Activated CD4-positive, alpha-beta T cell treated with anti-CD3 and anti-CD28 coated beads, Interleukin-2, amount 50 U/mL, for 1 hour (primary cell): ENCODE results near the gene RAPGEF1.
"Not testable (repeated sequence)": the region's sequence is repeated elsewhere in the genome, so short reads cannot be mapped to it uniquely, and the experiment has no call there.

Source experiments
- DNase-seq: peaks from one replicate; pipeline ENCODE4 v3.0.0-alpha.2; 2020

The RAPGEF1 gene

DNA sequence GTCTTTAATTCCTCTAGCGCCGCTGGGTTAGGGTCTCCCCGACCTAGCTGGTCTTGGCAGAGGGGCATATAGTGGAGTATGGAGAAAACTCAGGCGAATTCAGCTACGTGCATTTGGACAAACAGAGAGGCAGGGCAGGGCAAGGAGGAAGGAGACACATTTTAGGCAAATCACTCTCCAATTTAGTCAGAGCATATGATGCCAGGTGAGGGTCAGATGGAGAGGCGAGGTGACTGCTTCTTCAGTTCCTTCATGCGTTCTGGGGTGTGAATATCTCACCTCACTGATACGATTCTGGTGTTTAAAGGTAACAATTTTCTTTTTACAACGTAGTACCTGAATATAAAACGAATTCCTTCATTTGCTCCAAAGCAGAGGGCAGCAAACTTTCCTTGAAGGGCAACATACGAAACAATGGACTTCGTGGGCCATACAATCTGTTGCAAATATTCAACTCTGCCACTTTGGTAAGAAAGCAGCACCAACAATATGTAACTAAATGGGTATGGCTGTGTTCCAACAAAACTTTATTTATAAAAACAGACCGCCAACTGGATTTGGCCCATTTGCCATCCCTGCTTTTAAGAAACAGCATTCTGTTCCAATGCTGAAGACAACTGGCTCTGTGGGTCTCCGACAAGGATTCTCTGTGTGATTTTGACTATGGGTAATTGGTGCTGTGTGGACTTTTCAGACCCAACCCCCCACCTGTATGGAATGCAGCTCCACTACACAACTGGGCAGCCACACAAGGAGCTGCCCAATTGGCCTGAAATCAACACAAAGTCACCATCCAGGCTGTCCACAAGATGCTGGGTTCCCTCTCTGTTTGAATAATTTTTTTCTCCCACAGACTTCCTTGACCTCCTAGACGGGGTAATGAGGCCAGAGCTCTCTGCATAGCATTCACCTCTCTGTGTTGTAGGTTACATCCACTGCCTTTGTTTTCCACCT lies 53.8 kb downstream of the RAPGEF1 start:
- DNase-seq, result no peak

DNA sequence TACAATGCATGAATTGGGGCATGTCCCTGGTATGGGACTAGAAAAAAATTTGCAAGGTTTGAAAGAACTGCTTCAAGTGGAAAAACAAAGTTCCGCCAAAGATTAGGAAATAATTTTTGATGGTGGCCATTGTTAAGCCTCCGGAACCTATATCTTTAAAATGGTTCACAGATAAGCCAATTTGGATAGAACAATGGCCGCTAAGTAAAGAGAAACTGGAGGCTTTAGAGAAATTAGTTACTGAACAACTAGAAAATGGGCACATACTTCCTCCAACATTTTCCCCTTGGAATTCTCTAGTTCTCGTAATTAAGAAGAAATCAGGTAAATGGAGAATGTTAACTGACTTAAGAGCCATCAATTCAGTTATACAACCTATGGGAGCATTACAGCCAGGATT lies 56.8 kb downstream of the RAPGEF1 start:
- not testable (repeated sequence) for DNase-seq

DNA sequence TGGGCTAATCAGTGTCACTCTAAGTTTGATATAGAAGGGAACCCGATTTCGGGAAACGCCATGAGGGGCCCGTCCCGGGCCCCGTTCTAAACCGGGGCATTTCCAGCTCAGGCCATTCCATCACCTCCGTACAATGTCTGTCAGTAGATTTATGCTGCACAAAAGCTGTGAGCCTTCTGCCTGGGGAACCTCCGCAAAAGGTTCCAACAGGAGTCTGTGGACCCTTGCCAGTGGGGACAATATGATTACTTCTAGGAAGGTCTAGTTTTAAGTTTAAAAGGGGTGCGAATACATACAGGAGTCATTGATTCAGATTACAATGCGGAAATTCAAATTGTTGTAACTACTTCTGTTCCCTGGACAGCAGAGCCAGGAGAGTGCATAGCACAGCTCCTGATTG lies 57.6 kb downstream of the RAPGEF1 start:
- no peak for DNase-seq

DNA sequence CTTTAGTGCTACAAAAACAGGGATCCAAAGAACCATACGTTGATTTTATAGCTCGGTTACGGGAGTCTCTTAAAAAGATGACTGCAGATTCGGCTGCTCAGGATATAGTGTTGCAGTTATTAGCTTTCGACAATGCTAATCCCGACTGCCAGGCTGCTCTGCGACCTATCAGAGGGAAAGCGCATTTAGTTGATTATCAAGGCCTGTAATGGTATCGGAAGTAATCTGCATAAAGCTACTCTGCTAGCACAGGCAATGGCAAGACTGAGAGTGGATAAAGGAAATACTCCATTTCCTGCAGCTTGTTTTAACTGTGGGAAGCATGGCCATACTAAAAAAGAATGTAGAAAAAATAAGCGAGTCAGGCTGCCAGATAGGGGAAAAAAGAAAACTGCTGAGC lies 58.0 kb downstream of the RAPGEF1 start:
- not testable (repeated sequence) for DNase-seq

DNA sequence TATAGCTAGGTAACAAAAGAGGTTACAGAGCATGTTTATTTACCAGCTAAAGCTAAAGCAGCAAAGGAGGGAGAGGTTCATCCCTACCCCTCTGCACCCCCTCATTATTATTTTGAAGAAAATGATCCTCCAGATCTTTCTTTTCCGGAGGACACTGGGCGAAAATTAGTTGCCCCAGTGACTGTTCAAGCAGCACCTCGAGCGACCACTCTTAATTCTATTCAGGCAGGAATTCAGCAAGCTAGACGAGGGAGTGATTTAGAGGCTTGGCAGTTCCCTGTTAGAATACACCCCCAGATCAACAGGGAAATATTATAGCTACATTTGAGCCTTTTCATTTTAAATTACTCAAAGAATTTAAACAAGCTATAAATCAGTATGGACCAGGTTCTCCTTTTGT lies 58.8 kb downstream of the RAPGEF1 start:
- not testable (repeated sequence) for DNase-seq

DNA sequence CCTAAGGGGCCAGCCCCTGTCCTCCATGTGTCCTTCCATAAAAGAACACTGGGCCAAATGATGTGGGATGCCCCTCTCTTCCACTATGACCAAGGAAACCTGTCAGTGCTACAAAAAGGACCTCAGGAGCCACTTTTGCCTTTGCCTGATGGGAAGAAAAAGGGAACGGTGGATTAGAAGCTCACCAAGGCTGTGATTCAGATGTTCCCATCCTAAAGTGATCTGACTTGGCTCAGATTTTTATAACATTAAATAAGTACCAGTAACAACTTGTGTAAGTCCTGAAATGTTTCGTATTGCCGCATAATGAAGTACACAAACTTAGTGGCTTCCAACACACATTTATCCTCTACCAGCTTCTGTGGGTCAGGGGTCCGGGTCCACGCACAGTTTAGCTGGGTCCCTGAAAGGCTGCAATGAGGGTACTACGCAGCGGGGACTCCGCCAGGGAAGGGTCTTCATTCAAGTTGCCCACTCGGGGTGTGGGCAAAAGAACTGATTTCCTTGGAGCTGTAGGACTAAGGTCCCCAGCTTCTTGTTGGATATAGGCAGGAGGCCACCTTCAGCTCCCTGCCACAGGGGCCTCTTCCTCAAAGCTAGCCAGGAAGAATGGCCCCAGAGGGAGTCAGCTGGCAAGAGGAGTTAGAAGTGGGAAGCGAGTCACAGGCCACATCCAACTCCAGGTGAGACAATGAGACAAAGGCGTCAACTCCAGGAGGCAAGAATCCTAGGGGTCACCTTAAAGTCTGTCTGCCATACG lies 60.4 kb downstream of the RAPGEF1 start:
- no peak for DNase-seq

DNA sequence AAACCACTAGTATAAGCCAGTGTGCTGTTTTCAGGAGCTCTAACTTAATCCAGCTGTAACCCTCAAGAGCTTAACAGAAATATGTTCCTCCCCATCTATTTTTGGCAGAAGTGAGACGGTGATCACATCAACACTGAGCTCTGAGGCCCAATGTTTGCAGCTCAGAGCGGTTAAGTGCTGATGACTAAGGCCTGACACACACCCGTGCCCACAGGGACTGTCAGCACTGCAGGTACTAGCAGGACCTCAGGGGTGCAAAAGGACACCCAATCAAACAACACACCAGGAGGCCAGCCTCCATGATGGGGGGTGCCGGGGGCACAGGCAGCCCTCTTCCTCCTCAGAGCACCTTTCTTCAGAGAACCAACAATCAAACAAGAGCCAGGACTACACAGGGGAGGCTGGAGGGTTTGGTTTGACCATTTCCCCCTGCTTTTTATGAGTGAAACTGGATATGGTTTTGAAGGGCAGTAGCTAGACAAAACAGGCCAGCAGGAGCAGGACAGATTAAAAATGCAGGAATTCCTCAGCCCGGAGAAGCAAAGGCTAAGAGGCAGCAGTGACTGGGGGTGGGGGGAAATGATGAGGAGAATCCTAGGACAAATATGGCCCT lies 61.3 kb downstream of the RAPGEF1 start:
- peak; percentile 73 for DNase-seq

DNA sequence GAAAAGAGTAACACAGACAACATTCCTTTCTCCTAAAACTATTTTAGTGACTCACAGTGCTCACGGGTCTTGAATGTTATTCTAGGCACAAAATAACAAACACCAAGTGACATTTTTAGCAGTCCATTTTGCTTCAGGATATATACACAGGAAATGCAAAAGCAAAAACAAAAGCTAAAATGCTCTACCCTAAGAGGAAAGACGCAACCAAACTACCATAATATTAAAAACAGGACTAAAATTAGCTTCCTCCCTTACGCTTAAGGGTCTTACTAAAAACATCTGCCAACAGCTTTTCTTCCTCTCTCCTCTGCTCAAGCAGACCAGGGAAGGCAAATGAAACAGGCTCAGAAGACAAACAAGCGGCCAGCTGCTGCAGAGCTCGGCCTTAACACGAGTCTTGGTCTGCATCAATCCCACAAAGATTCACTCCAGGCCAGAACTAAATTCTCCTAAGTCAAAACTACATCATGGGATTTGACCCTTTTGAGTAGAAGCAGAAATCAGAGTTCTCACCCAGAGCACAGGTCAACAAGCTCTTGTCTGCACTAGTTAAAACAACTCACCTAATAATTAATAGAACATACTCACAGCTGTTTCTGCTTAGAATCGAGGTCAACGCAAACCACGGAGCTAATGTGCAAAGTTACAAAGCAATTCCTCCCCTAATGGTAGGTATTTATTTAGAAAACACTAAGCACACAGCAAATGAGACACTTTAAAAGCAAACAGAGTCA lies 62.3 kb downstream of the RAPGEF1 start:
- no peak for DNase-seq

DNA sequence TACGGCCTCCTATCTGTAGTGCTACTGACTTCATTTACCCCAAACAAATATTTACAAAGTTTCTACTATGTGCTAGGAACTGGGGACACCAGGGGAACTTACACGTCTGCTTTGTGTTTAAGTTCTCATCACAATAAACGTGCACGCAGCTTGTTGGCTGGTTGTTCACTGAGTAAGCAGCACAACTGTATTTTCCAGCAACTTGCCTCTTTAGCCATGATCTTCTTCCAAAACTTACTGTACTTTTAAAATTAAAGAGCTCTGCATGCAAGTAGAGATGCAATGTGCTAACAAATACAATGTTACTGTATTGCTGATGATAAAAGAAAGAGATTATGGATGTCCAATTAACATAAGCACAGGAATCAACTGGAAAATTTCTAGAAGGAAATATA lies 62.8 kb downstream of the RAPGEF1 start:
- no peak for DNase-seq

DNA sequence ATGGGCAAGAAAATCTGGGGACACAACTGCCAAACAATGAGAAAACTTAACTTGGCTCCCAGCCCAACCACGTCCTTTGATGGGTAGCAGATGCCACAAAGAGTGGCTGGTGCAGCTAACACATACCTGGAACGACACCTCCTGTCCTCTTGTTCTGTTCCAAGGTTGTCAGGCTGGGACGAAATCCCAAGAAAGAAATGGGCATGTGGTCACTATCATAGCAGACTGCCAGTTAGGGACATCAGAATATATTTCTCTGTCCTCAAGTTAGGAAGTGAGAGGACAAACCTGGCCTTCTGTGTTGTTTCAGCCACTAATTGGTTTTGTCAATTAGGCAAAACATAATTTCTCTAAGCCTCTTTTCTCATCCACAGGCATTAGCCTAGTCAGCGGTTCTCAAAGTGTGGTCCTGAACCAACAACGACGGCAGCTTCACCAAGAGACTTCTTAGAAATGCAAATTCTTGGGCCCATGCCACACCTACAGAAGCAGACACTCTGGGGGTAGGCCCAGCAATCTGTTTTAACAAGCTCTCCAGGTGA lies 63.4 kb downstream of the RAPGEF1 start:
- peak; percentile 56 for DNase-seq

DNA sequence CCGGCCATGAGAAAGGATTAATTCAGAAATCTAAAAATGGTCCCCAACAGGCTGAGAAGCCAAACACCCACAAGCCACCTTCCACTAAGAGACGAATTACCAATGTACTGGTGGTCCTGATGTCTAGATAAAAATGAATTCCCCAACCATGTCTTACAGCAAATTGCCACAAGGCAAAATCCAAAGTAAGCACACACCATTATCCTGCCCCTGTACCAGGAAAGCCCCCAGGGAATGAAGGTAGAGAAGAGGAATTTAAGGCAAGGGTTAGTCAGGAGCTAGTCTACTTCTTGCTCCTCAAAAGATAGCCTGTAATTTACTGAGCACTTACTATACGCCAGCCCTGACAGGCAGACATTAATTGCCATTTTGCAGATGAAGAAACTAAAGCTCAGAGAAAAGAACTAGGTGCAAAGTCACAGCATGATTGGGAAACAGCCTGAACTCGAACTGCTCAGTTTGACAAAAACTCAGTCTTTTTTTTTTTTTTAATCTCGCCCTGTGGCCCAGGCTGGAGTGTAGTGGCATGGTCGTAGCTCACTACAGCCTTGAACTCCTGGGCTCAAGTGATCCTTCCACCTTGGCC lies 64.3 kb downstream of the RAPGEF1 start:
- DNase-seq, result no peak

DNA sequence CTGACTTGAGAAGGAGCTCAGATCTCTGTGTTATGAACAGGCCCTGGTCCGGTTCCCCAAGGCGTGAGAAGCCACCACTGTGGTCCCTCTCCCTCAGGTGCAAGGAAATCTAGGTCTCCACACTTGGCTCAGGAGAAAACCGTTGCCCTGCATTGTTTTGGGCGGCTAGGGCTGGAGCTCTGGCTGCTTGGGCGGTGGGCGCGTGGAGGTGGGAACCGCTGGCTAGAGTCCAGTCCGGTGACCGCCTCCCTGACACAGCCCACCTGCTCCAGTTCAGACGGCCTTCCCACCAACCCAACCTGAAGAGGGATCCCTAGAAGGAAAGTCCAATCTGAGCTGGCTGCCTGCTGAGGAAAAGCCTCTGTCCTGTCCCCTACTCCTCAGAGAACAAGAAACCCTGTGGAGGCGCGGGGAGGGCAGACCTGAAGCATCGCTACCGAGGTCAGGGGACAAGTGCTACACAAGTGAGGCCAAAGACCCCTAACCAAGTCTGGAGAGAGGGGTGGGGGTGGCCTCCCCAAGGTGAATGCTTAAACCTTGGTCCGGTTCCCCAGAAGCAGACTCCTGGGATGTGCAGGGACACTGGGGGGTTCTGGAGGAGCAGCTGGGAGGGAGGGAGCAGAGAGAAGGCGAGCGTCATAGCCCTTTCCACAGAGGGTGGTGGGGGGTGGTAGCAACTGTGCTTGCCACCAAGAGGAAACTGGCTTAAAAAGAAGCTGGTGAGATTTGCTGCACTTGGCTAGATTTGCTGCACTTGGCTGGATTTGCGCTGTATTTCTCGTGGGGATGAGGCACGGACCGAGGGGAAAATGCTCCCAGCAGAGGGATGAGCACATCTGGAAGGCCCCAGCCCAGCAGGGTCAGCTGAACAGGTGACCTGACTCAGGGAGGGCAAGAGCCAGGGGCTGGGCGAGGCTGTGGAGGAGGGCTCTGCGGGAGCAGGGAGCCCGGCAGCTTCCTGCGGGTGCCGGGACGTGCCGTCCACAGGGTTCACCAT lies 65.2 kb downstream of the RAPGEF1 start:
- no peak for DNase-seq

DNA sequence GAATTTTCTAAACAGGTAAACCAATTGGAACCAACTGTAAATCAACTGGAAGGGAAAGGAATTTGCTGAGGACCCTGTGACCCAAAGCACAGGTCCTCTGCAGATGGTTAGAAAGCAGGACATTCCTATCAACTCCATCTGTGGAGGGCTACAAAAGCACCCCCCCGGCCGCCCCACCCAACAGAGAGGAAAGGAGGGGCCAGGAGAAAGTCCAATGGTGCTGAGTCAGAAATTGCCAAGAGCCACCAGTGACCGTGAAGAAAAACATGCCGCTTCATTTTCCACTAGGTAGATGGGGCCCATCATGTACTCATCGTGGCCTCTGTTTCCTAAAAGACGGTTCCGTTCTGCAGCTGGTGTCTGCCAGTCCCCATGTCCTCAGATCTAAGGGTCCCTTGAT lies 66.3 kb downstream of the RAPGEF1 start:
- no peak for DNase-seq

DNA sequence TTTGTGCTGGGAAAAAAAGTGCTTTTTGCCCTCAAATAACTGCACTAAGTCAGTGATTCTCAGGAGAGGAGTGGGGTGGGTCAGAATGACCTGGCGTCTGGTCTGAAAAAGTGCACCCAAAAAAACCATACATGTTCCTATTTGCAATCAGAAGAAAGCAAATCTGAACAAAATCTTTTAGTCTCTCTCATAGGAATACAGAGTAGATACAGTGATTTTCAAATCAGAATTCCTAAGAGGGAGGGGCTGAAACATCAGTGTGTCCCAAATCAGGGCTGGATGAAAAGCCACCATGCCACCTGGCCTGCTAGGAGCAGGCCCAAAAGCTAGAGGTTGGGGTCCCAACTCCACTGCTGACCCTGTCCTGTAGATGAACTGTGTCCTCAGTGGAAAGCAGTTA lies 66.8 kb downstream of the RAPGEF1 start:
- no peak for DNase-seq

DNA sequence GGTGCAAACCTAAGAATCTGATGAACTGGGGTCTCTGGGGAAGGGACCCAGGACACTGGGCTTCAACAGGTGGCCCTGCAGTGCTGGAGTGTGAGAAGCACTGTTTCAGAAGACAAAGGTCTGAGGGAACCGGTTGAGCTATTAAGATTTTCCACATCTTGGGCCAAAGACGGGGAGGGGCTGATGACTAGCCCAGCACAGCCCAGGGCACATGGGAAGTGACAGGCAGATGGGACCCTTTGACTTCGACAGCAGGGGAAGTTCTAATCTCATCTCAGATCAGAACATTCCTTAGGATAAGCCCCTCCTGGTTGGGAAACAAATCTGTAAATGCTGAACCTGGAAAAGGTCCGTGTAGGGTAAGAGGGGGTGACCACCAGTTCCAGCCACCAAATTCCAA lies 67.4 kb downstream of the RAPGEF1 start:
- no peak for DNase-seq

DNA sequence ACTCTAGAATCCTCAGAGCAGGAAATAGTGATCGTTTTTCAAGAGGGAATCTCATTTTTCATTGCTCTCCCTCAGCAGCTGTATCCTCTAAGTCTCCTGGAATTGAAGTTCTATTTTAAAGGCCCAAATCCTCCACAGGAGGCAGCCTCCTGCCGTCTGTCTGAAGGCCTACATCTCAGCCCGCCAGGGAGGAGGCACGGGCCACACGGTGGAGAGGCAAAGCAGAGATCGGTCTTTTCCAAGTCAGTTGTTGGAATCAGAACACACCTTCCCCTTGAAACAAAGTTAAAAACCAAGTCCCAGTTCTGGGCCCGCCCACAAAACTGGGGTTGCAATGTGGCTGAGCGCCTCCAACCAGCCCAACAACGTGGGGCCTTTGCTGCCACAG lies 68.7 kb downstream of the RAPGEF1 start:
- DNase-seq, result no peak

DNA sequence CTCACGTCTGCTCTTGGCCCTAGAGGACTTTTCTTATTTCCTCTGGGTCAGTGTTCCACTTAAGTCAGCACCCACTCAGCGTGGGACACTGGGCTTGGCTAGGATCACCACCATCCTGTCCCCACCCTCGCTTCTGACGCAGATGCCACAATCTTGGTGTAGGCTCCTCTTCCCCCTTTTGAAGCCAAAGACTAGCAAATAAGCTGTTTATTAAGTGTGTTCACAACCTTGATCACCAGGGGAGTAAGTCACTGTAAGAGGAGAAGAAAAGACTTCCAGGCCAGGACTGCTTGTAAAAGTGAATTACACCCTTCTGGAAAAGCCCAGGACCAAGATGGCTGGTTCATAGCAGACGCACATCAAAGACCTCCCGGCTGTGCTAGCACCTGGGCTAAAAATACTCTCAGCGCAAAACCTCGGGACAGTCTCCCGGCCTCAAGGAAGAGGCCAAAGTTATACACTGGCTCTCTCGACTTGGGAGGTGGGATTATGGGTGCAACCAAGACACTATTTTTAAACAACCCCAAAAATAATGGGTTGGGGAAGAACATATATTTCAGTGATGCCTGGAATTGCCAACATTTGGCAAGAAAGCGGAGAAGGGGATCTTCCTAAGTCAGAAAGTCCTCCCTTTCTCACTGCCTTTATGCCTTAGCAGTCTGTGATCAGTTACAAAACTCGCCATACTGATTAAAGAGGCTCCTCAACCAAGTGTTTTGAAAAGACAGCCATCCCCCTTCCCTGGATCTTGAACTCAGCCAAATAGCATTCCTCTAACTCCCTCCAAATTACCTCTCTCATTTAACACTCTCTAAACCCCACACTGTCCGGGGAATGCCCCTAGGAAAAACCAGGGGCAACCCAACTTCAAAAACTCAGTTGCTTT lies 69.4 kb downstream of the RAPGEF1 start:
- no peak for DNase-seq

DNA sequence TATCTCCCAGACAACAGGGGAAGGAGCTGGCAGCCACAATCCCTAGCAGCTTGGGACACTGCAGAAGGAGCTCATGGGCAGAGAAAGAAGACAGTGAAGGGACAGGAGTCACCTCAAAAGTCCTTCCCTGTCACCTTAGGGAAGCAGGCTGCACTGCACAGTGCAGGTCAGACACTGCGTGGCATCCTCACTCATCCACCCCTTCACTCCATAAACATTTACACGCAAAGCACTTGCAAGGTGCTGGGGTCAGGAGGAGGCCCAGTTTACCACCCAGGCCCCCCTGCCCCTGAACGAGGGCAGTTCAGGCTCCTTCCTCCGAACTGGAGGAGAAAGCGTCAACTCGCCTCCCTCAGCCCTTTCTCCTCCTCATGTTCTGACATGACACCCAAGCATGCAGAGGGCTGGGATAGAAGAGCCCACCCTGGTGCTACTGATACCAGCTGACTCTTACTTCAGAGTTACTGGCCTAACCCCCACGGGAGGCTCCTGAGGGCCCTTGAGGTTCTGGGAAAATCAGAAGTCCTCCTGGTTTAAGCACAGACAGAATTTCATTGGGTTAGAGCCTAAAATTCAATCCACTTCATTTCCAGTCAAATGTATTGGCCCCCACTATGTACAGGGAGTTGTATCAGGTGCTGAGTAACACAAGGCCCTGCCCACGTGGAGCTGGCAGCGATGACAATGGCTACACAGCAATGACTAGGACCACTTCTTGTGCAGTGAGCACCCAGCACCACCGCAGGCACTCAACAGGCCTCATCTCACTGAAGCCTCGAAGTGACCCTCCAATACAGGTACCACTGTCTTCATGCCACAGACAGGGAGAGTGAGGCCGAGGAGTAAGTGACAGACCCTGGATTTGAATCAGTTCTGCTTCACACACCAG lies 70.4 kb downstream of the RAPGEF1 start:
- no peak for DNase-seq
